ENCODE data around the gene KIRREL3. TPM values are rescaled to one million over a fixed set of nuclear protein-coding genes. Genes with fewer than 3 reads are reported as not detected.

KIRREL3 gene
- total RNA-seq, 2 experiments from 2014 or later = not detected

- no peaks in the 10 kb centered on the region for H3K4me1 Mint-ChIP-seq (ENCODE audit: low read depth)
- H3K4me3 Mint-ChIP-seq = no peak overlapping the region
- no peak for TF ChIP-seq CTCF (IDR thresholded peaks at IDR 0.05)
- no peak for DNase-seq
- intact Hi-C loops (cut with DNase I, micrococcal nuclease) = no loop called here
- H3K9me3 Mint-ChIP-seq = no peaks in the 10 kb centered on the region
- H3K27ac Mint-ChIP-seq = no peak overlapping the region
- no peaks in the 10 kb centered on the region for H3K36me3 Mint-ChIP-seq (ENCODE audit: low read depth)
- H3K4me1 ChIP-seq (ENCODE audit: insufficient read depth, low read length) = no peaks in the 10 kb centered on the region
- peaks cover 3 to 8% of the 10 kb centered on the region in 2 experiments for H3K27me3 ChIP-seq (ENCODE audit: control insufficient read depth in 1 of 2, insufficient read depth in 2 of 2, low read length in 2 of 2)
- H3K9me3 ChIP-seq (ENCODE audit: control insufficient read depth in 1 of 2, insufficient read depth in 1 of 2, low read length in 2 of 2) = no peaks in the 10 kb centered on the region
- ATAC-seq (ENCODE audit: poor library complexity) = no peak
- ChIA-PET POLR2A (no interaction called here), CTCF (no interaction called here)
- no peaks in the 10 kb centered on the region for H3K36me3 ChIP-seq (ENCODE audit: insufficient read depth, low read length)
- no peak overlapping the region for H3K4me3 ChIP-seq (ENCODE audit: low read length)
- no peak overlapping the region for H3K27ac ChIP-seq (ENCODE audit: low read depth in 1 of 2, low read length in 2 of 2)
- H3K27me3 Mint-ChIP-seq = peaks cover 54% of the 10 kb centered on the region
These were observed 29.3 kb downstream of the KIRREL3 start for GRCh38 chr11:126971305-126971704.

- no peak for DNase-seq
- Mint-ChIP-seq H3K9me3 (no peaks in the 10 kb centered on the region), H3K36me3 (ENCODE audit: low read depth) (no peaks in the 10 kb centered on the region), H3K4me3 (no peak overlapping the region), H3K4me1 (ENCODE audit: low read depth) (no peaks in the 10 kb centered on the region), H3K27ac (no peak overlapping the region), H3K27me3 (peaks cover 56% of the 10 kb centered on the region)
- CTCF ChIA-PET = no interaction called here
- POLR2A ChIA-PET = no interaction called here
- intact Hi-C loops (cut with DNase I, micrococcal nuclease) = no loop called here
- no peak overlapping the region for H3K4me3 ChIP-seq (ENCODE audit: low read length)
- no peaks in the 10 kb centered on the region for H3K4me1 ChIP-seq (ENCODE audit: insufficient read depth, low read length)
- ATAC-seq (ENCODE audit: poor library complexity) = no peak
- no peaks in the 10 kb centered on the region for H3K9me3 ChIP-seq (ENCODE audit: control insufficient read depth in 1 of 2, insufficient read depth in 1 of 2, low read length in 2 of 2)
- H3K36me3 ChIP-seq (ENCODE audit: insufficient read depth, low read length) = no peaks in the 10 kb centered on the region
- H3K27me3 ChIP-seq (ENCODE audit: control insufficient read depth in 1 of 2, insufficient read depth in 2 of 2, low read length in 2 of 2) = peaks cover 3 to 8% of the 10 kb centered on the region in 2 experiments
- no peak overlapping the region for H3K27ac ChIP-seq (ENCODE audit: low read depth in 1 of 2, low read length in 2 of 2)
- TF ChIP-seq CTCF (IDR thresholded peaks at IDR 0.05) = no peak
These were observed 30.6 kb downstream of the KIRREL3 start for GRCh38 chr11:126969865-126970479.

GRCh38 chr11:126968915-126969314 lies 31.7 kb downstream of the KIRREL3 start:
- Mint-ChIP-seq H3K36me3 (ENCODE audit: low read depth) (no peaks in the 10 kb centered on the region), H3K4me1 (ENCODE audit: low read depth) (no peaks in the 10 kb centered on the region), H3K27ac (no peak overlapping the region), H3K27me3 (peaks cover 56% of the 10 kb centered on the region), H3K9me3 (no peaks in the 10 kb centered on the region), H3K4me3 (no peak overlapping the region)
- DNase-seq (no peak), ATAC-seq (ENCODE audit: poor library complexity) (no peak)
- Histone ChIP-seq H3K36me3 (ENCODE audit: insufficient read depth, low read length) (no peaks in the 10 kb centered on the region), H3K27ac (ENCODE audit: low read depth in 1 of 2, low read length in 2 of 2) (no peak overlapping the region), H3K27me3 (ENCODE audit: control insufficient read depth in 1 of 2, insufficient read depth in 2 of 2, low read length in 2 of 2) (peaks cover 3 to 8% of the 10 kb centered on the region in 2 experiments), H3K4me3 (ENCODE audit: low read length) (no peak overlapping the region), H3K4me1 (ENCODE audit: insufficient read depth, low read length) (no peaks in the 10 kb centered on the region), H3K9me3 (ENCODE audit: control insufficient read depth in 1 of 2, insufficient read depth in 1 of 2, low read length in 2 of 2) (no peaks in the 10 kb centered on the region)
- intact Hi-C loops (cut with DNase I, micrococcal nuclease) = no loop called here
- no peak for TF ChIP-seq CTCF (IDR thresholded peaks at IDR 0.05)
- ChIA-PET CTCF (no interaction called here), POLR2A (interaction anchor here (0.5 kb wide), 1 partner anchor 252 kb away, joined by 3 read pairs; no protein-coding TSS in a partner anchor)

All from CD4-positive, alpha-beta T cell (primary cell).